PC-9 (cell line): Measurements from ENCODE around the gene DLG4.
A peak's percentile ranks its signal among the peaks of the same experiment; 100 is the strongest.

Experiments used
- CTCF ChIP-seq: fragments of 200-600 bp; sonication (generic); conservative IDR thresholded peaks from 2 replicates; pipeline ENCODE4 v1.6.1; 2017; ENCODE audit warnings: mixed run types, antibody characterized with exemption, mild to moderate bottlenecking, moderate library complexity
- EZH2 ChIP-seq: fragments of 200-600 bp; sonication (generic); IDR thresholded peaks from 2 replicates; pipeline ENCODE4 v1.8.0; 2017; ENCODE audit warnings: antibody characterized with exemption, low read depth

GRCh38 chr17:7220593-7221277 lies 1.1 kb upstream of the DLG4 start:
- peak; percentile 68 for TF ChIP-seq CTCF
- TF ChIP-seq EZH2: no peak
